Hematopoietic multipotent progenitor cell treated with erythropoietin and hydrocortisone succinate and interleukin-3 and kit ligand, for 17 days (in vitro differentiated cells): Measurements from ENCODE around the gene EHBP1L1.
A peak's percentile ranks its signal among the peaks of the same experiment; 100 is the strongest.
"Not testable (repeated sequence)": the region's sequence is repeated elsewhere in the genome, so short reads cannot be mapped to it uniquely, and the experiment has no call there.

Source experiments
- DNase-seq: peaks from one replicate; pipeline ENCODE4 v3.0.0-alpha.2; 2015; ENCODE audit warnings: low spot score

EHBP1L1 gene

GRCh38 chr11:65560555-65561418, 15.1 kb upstream of the EHBP1L1 start:
- DNase-seq: no peak

DNA sequence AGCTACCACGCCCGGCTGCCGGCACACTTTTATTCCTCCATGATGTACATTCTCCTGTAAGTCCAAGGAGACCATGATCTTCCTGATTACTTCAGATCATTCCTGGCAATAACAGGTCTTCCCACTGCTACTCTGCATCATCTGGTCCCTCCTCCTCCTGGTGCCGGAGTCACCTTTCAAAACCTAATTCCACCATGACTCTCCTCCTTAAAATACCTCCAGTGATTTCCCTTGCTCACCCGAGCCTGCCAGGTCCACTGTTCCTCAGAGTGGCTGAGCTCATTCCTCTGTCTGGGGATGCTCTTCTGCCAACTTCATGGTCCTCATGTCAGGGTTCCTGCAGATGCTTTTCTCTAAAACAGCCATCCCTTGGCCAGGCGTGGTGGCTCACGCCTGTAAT, 13.8 kb upstream of the EHBP1L1 start:
- no peak for DNase-seq

- DNase-seq: no peak
These were observed 13.1 kb upstream of the EHBP1L1 start for GRCh38 chr11:65562788-65563187.

- no peak for DNase-seq
These were observed 12.3 kb upstream of the EHBP1L1 start for GRCh38 chr11:65563601-65564000.

GRCh38 chr11:65564879-65565559, 10.8 kb upstream of the EHBP1L1 start:
- not testable (repeated sequence) for DNase-seq

- no peak for DNase-seq
These were observed 10.0 kb upstream of the EHBP1L1 start for GRCh38 chr11:65565624-65566453.

GRCh38 chr11:65569164-65569972, 6.5 kb upstream of the EHBP1L1 start:
- no peak for DNase-seq

GRCh38 chr11:65569973-65570918, 5.6 kb upstream of the EHBP1L1 start, which contains the start of gene ZNRD2:
Gene ZNRD2, plus strand, starts transcription at chr11:65570477. Its CDS starts 15 bp downstream, at chr11:65570492.
- peak; percentile 97 for DNase-seq

- DNase-seq: no peak
These were observed 4.4 kb upstream of the EHBP1L1 start for GRCh38 chr11:65571420-65571819.

GRCh38 chr11:65571940-65572339, 3.9 kb upstream of the EHBP1L1 start:
- DNase-seq: peak; percentile 77

- peak; percentile 86 for DNase-seq
These were observed 3.3 kb upstream of the EHBP1L1 start, which contains the start of gene FAM89B for GRCh38 chr11:65572356-65573051. Gene FAM89B, plus strand, starts transcription at chr11:65572538. Its CDS starts 132 bp downstream, at chr11:65572670.

GRCh38 chr11:65573391-65574079, 2.3 kb upstream of the EHBP1L1 start:
- DNase-seq: no peak

- DNase-seq: peak; percentile 90
These were observed 1.6 kb upstream of the EHBP1L1 start for GRCh38 chr11:65574109-65574810.

- peak; percentile 88 for DNase-seq
These were observed 864 bp upstream of the EHBP1L1 start for GRCh38 chr11:65574811-65575567.

- no peak for DNase-seq
These were observed 496 bp downstream of the EHBP1L1 start for GRCh38 chr11:65576232-65576866.

DNA sequence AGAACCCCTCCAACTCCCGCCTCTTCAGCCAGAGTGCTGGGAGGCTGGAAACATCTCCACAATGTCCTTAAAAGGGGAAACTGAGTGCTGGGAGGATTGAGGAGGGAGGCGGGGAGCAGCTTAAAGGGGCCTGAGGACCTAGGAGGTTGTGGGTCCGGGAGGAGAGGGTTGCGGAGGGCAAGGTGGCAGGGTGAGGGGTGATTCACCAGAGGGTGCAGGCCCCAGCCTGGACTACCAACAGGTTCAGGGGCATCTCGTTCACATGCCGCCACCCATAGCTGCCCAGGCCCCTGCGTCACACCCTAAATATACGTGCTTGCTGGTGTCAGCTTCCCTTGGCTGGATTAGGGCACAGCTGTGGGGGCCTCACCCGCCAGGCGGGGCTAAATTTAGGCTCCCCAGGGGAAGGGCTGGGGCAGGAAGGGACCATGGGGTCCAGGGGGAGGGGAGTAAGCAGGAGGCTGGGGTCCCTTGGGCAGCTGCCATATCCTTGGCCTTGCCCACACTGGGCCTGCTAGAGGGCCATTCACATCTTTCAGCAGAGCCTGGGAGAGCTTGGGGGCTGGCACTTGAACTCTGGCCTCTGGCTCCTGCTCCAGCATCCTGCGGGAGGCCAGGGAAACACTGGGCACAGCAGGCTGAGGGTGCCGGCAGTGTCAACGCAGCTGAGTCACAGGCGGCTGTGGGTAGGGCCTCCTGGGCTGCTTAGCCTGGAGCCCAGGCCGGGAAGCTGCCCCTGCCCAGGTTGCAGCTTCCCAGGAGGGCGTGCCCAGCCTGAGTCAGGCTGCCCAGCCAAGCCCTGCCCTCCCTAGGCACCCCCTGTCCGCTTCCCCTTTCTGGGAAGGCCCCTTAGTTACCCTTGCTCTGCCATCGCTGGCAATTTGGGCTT, 1.3 kb downstream of the EHBP1L1 start:
- DNase-seq: peak; percentile 87
